ENCODE results near the gene TUBB3.

GRCh38 chr16:89949121-89949742, 26.1 kb downstream of the TUBB3 start:
- TF ChIP-seq CTCF (IDR thresholded peaks at IDR 0.05 in 8 of 11, conservative IDR thresholded peaks at IDR 0.05 in 3 of 11) = no peak
- TF ChIP-seq POLR2AphosphoS5 (IDR thresholded peaks at IDR 0.05) = no peak
